Gastroesophageal sphincter (tissue), 3 donors: Measurements from ENCODE around the gene TBX6.

Experiments used
- CTCF ChIP-seq, 4 experiments: fragments of 200-600 bp in 2 of 4; fragments of 450-650 bp in 2 of 4; sonication (generic) in 1 of 4; IDR thresholded peaks; one replicate each; pipeline ENCODE4 v1.5.1; 2017 to 2019; ENCODE audit warnings: antibody characterized with exemption in 4 of 4, mild to moderate bottlenecking in 2 of 4, moderate library complexity in 2 of 4
- POLR2A ChIP-seq, 2 donors: fragments of 450-650 bp; IDR thresholded peaks; one replicate each; pipeline ENCODE4 v1.6.1; 2017; ENCODE audit warnings: antibody characterized with exemption in 2 of 2, mild to moderate bottlenecking in 2 of 2, moderate library complexity in 1 of 2
- POLR2AphosphoS5 ChIP-seq: sonication (generic); formaldehyde crosslinking; IDR thresholded peaks from one replicate; pipeline ENCODE4 v1.6.1; 2017; ENCODE audit warnings: antibody characterized with exemption

DNA sequence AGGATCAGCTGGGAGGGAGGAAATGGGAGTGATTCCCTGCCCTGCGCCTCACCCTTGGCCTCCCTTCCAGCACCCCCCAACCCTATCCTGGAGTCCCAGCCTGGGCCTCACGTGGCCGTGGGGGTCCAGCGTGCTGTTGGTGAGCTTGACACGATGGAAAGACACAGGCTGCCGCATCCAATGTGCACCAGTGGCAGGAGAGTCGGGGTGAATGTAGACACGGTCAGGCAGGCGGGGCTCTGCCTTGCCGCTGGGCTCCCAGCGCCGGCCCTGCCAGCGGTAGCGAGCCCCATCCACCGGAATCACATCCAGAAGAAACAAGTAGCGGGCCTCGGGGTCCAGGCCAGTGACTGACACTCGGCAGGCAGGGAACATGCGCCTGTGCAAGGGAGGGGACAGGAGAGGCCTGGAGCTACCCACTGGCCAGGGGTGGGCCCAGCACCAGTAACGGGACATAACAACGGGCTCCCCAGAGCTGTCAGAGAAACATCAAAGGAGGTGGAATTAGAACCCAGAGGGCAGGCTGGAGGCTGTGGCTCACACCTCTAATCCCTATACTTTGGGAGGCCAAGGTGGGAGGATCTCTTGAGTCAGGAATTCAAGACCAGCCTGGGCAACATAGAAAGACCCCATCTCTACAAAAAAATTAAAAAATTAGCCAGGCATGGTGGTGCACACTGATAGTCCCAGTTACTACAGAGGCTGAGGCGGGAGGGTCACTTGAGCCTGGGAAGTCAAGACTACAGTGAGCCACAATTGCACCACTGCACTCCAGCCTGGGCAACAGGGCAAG, 2.7 kb downstream of the TBX6 start:
- TF ChIP-seq POLR2AphosphoS5 (no peak), POLR2A (IDR thresholded peaks at IDR 0.05) (no peak), CTCF (IDR thresholded peaks at IDR 0.05) (no peak)
